HL-60 (cell line): ENCODE measurements around the gene INAFM2.

ENCODE experiments used
- DNase-seq, 2 experiments: peaks; one replicate each; pipeline ENCODE4 v3.0.0-alpha.2; 2010 to 2020; ENCODE audit warnings: low read depth in 1 of 2, low spot score in 1 of 2
- H3K27ac ChIP-seq: fragments of 250-450 bp; sonication (Bioruptor Pico); replicated peaks from 2 replicates; pipeline ENCODE4 v1.5.1; 2020; ENCODE audit warnings: mild to moderate bottlenecking, moderate library complexity
- H3K27me3 ChIP-seq: fragments of 250-450 bp; sonication (Bioruptor Pico); 2 replicates; pipeline ENCODE4 v1.5.1; 2021; ENCODE audit warnings: mild to moderate bottlenecking, moderate library complexity; ENCODE audit not compliant: insufficient read depth, poor library complexity, severe bottlenecking
- H3K4me3 ChIP-seq: replicated peaks from 2 replicates; pipeline ENCODE4 v1.5.1; 2011; ENCODE audit warnings: mild to moderate bottlenecking, control low read depth, low read length; ENCODE audit not compliant: insufficient read depth
- CTCF ChIP-seq: IDR thresholded peaks from one replicate; pipeline ENCODE4 v1.5.1; 2011; ENCODE audit warnings: low read length, control low read depth, inconsistent platforms; ENCODE audit not compliant: insufficient read depth
- GABPA ChIP-seq: IDR thresholded peaks from 2 replicates; pipeline ENCODE4 v1.6.1; 2012; ENCODE audit warnings: low read depth
- POLR2AphosphoS5 ChIP-seq: IDR thresholded peaks from 2 replicates; pipeline ENCODE4 v1.6.1; 2012; ENCODE audit warnings: low read depth
- REST ChIP-seq: IDR thresholded peaks from 2 replicates; pipeline ENCODE4 v1.6.1; 2012; ENCODE audit warnings: low read depth; ENCODE audit not compliant: insufficient replicate concordance
- SPI1 ChIP-seq: IDR thresholded peaks from 2 replicates; pipeline ENCODE4 v1.6.1; 2012; ENCODE audit warnings: low read depth, mild to moderate bottlenecking, borderline replicate concordance

The INAFM2 gene

DNA sequence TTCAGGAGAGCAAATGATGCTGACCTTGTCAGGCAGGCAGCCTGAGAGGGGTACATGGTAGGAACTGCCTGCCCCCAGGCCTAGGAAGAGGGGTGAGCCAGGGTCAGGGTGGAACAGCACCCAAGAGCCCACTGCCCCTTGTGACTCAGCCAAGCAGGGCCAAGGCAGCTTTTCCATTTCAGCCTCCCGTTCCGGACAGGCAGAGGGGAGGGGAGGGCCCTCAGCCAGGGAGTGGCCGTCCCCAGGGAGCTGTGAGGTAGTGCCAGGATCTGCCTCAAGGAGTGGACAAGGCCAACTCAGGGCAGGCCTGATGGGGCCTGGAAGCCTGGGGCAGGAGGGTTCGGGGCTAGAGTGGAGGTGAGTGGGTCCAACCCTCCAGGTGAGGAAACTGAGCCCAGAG is 35.5 kb upstream of the INAFM2 start:
- H3K4me3 ChIP-seq, result no peak overlapping the region
- TF ChIP-seq CTCF (no peak), REST (no peak), POLR2AphosphoS5 (no peak), SPI1 (no peak), GABPA (no peak)
- no peaks in the 10 kb centered on the region for H3K27me3 ChIP-seq
- no peak overlapping the region for H3K27ac ChIP-seq
- no peak for DNase-seq

DNA sequence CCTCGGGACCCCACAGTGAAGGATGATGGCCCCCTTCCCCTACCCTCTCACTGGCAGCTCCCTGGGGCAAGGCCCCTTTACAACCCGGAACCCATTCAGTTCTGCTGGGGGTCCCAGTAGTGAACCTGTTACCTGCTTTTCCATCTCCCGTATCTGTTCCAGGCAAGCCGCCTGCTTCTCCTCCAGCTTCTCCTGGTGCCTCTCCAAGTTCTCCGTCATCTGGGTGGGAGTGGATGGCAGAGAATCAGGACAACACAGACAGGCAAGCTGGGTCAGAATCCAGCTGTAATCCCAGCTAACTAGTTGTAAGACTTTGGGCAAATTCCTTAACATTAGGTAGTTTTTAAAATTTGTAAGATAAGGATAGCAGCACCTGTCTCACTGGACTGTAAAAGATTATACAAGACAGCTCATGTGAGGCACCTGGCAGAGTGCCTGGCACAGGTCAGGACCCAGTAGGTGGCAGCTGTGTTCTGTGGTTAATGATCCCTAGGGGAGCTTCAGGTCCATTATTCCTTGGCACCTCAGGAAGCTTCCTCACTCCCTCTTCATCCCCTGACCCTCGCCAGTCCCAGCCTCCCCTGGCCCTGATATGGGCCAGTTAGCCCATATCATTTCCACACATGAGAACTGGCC is 34.2 kb upstream of the INAFM2 start:
- DNase-seq, result no peak
- Histone ChIP-seq H3K27me3 (no peaks in the 10 kb centered on the region), H3K27ac (no peak overlapping the region), H3K4me3 (no peak overlapping the region)
- TF ChIP-seq GABPA (no peak), CTCF (no peak), POLR2AphosphoS5 (no peak), SPI1 (no peak), REST (no peak)

DNA sequence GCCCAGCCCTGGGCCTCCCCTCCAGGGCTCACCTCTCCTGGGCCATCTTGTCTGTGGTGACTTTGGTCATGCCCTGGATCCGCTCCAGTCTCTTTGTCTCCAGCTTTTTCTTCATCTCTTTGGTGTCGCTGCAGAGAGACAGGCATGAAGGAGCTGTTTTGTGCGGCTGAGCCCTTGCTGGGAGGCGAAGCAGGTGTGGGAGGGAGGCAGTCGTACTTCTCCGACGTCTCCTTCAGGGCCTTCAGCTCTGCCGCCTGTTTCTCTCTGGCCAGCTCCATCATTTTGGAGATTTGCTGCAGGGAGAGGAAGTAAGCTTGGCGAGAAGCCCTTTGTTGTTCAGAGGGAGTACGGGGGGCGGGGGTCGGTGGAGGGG is 33.0 kb upstream of the INAFM2 start:
- no peak for DNase-seq
- Histone ChIP-seq H3K4me3 (no peak overlapping the region), H3K27ac (no peak overlapping the region), H3K27me3 (no peaks in the 10 kb centered on the region)
- no peak for TF ChIP-seq SPI1
- no peak for TF ChIP-seq REST
- no peak for TF ChIP-seq GABPA
- no peak for TF ChIP-seq CTCF
- TF ChIP-seq POLR2AphosphoS5, result no peak
